Activated naive CD4-positive, alpha-beta T cell (primary cell): ENCODE data around the gene CYTH2.

ENCODE experiments used
- DNase-seq, 4 experiments: peaks; one replicate each; lab custom pipeline; 2025; lab: John Stamatoyannopoulos, UW

Gene CYTH2

GRCh38 chr19:48469289-48469881, at the start of gene CYTH2:
CYTH2 (plus strand) TSS chr19:48469369; CDS start chr19:48469508, 139 bp downstream.
- DNase-seq: peak in 3 of 4 experiments; percentile 45 to 68 (median 59)

GRCh38 chr19:48421548-48421947, 47.6 kb upstream of the CYTH2 start:
- DNase-seq: no peak

DNA sequence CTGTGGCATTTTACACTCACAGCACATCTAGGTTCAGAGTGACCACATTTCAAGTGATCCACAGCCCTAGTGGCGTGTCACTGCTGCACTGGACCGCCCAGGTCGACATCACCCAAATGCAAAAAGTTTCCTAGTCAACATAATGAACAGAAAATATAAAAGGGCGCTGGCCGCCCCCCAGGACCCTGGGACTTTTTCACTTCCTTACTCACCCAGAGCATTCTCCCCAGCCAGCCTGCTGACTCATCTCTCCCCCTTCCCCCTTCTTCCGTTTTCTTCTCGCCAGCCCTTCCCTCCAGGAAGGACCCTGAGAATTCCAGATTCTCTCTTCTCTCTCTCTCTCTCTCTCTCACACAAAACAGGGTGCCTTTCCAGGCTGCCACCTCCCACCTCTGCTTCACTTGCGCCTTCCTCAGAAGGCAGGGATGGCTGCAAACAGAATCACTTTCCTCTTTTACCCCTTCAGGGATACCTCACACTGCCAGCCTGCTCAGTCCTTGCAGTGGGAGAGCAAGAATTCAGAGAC, 44.4 kb upstream of the CYTH2 start:
- DNase-seq: no peak

- DNase-seq: no peak
Measured at GRCh38 chr19:48428670-48429069, 40.5 kb upstream of the CYTH2 start.

DNA sequence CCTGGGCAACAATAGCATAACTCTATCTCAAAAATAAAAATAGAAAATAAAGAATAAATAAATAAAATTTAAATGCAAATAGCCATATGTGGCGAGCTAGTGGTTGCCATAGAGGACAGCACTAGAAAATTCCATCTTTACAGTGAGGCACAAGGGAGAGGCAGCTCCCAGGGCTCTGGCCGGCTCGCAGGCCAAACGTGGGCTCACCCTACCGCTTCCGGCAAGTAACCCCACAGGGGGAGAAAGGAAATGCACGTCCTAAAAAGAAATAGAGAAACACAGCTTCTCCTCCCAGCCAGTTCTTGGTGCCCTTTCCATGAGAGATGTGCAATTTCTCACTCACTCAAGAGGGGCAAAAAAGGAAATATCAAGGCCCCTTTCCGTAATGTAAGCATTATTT, 35.8 kb upstream of the CYTH2 start:
- DNase-seq: no peak

- no peak for DNase-seq
Measured at GRCh38 chr19:48436586-48436985, 32.6 kb upstream of the CYTH2 start.

DNA sequence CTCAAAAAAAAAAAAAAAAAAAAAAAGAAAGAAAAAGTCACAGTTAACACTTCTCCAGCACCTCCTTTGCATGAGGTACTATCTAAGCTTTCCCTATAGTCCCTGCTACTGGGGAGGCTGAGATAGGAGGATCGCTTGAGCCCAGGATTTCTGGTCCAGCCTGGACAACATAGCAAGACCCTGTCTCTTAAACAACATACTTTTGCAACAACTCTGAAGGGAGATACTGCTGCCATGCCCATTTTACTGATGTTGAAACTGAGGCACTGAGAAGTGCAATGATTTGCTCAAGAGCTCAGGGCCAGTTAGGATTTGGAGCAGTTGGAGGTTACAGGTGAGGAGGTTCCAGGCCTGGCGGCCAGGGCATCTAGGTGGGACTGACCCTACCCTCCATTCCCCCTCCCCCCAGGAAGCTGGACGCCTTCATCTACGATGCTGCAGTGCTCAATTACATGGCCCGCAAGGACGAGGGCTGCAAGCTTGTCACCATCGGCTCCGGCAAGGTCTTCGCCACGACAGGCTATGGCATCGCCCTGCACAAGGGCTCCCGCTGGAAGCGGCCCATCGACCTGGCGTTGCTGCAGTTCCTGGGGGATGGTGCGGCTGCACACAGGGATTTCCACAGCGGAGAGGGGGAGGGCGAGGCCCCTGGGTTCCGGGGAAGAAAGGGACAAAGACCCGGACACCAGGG, 27.7 kb upstream of the CYTH2 start:
- no peak for DNase-seq

- no peak for DNase-seq
Measured at GRCh38 chr19:48442116-48443035, 26.8 kb upstream of the CYTH2 start.

- DNase-seq: peak in 1 of 4 experiments; percentile 12
Measured at GRCh38 chr19:48443256-48443655, 25.9 kb upstream of the CYTH2 start.

GRCh38 chr19:48443731-48444128, 25.4 kb upstream of the CYTH2 start:
- no peak for DNase-seq

DNA sequence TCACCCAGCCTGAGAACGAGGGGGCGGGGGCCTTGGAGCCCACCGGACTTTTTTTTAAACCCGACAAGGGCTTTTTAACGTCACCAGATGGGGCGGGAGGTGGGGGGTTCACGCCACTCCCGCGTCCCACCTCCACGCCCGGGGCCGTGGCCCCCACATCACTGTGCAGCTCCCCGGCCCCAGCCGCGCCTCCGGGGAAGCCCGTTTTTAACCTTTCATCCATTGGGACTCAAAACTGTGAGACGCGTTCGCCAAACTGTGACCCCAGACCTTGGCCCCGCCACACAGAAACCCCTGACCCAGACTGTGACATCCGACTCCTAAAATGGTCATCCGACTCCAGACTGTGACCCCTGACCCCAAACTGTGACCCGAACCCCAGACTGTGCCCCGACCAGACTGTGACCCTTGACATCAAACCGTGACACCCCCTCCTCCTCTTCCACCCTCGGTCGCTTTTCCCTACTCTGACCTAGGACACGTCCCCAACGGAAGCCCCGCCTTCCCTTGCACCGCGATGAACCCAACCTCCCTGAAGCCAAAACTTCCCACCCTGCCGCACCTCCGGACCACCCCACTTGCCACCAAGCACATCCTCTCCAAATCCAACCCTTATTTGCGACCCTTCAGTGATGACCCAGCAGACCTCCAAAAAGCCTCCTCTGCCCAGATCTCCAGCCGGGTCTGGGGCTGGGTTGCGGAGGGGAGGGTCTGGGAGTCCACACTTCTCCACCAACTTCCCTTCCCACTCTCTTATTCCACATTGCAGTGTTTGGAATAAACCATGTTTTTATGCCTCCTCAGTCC, 24.8 kb upstream of the CYTH2 start:
- DNase-seq: no peak

GRCh38 chr19:48444936-48445200, 24.3 kb upstream of the CYTH2 start:
- DNase-seq: no peak

DNA sequence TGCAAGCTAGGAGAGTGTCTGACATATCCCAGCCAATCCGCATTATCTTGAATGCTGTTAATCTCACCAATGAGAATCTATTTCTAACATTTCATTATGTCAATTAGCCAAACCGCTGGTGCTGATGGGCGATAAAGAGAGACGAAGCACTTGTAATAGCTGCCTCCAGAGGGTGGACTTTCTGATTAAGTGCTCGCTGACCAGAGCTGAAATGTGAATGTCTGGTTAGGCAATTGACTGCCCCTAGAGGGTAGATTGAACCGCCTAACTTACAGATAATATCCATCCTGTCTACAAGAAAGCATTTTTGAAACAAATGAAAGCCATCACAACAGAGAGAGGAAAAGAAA, 23.9 kb upstream of the CYTH2 start:
- no peak for DNase-seq

DNA sequence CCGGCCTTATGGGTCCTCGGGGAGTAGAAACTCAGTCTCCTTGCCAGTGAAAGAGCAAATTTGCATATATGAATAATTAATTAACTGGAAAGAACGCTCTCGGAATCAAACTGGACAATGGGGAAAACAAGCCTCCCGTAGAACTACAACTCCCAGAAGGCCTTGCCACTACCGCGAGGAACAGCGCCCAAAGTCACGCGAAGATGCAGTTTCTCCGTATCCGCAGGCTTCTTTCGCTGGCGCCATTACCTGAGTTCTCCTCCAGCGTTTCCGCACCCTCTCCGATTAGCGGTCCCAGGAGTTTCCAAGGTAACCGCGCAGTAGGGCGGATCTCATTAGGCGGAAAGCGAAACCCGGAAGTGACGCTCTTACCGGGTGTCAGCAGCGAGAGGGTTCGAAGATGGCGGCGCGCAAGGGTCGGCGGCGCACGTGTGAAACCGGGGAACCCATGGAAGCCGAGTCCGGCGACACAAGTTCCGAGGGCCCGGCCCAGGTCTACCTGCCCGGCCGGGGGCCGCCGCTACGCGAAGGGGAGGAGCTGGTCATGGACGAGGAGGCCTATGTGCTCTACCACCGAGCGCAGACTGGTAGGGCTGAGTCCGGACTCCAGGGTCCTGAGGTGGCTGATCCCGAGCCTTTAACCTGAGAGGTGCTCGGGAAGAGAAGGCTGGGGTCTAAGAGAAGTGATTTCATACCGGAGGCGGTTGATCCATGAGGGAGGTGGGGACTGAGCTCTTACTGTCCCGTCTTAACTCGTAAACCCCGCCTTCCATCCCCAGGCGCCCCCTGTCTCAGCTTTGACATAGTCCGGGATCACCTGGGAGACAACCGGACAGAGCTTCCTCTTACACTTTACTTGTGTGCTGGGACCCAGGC, 23.3 kb upstream of the CYTH2 start, which contains the start of gene GRWD1:
TSS of gene GRWD1 (plus strand) at position 378 of the 876 bp plus-strand sequence. CDS start at position 401, 23 bp downstream.
- DNase-seq: peak; percentile 71 to 85 (median 82)

DNA sequence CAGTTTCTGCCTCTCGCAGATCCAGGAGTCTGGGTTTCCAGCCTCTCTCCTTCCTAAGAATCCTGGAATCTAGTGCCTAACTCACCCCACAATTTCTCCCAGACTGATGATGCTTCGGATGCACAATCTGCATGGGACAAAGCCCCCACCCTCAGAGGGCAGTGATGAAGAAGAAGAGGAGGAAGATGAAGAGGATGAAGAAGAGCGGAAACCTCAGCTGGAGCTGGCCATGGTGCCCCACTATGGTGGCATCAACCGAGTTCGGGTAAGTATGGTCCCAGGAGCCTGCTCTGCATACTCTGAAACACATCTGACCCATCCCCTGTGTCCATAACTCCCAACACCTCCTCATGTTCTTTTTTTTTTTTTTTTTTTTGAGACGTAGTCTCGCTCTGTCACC, 22.6 kb upstream of the CYTH2 start:
- DNase-seq: no peak

DNA sequence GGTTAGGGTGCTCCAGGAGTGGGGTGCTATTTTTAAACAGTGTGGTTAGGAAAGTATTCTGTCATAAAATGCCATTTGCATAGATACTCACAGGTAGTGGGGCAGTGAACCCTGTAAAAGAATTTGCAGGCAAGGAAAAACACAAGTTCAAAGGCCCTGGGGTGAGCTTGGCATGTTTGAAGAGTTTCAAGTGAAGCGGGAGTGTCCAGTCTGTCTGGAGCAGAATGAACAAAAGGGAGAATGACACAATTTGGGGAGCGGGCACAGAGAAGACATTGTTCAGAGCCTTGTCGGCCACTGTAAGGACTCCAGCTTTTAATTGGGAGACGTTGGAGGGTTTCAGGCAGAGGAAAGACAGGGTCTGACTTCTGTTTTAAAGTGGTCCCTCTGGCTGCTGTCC, 20.6 kb upstream of the CYTH2 start:
- no peak for DNase-seq

DNA sequence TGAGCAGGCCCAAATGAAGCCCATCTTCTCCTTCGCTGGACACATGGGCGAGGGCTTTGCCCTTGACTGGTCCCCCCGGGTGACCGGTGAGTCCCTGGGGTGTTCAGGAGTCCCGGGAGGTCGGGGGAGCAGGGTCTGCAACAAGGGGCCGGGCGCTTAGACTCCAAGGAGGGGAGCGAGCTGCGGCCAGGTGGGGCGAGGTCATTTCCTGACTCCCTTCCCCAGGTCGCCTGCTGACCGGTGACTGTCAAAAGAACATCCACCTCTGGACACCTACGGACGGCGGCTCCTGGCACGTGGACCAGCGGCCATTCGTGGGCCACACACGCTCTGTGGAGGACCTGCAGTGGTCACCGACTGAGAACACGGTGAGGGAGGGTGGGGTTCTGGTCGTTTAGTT, 18.7 kb upstream of the CYTH2 start:
- no peak for DNase-seq

- DNase-seq: no peak
Measured at GRCh38 chr19:48450863-48451262, 18.3 kb upstream of the CYTH2 start.

DNA sequence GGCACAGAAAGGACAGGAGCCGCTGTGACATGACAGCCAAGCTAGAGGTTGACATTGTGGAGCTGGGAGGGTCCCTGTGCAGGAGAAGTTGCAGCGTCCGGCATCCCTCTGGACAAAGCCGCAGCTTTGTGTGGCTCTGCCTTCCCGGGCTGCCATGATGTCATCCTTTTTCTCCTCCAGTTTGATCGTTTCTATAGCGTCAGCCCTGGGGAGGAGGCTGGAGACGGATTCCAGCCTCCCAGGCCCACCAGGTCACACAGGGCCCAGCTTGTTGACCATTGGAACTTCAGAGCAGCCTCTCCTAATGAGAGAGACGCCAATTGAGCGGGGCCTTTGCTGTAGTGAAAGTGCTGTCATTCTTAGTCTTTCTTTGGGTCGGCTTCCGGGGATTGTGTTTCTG, 17.5 kb upstream of the CYTH2 start:
- no peak for DNase-seq

DNA sequence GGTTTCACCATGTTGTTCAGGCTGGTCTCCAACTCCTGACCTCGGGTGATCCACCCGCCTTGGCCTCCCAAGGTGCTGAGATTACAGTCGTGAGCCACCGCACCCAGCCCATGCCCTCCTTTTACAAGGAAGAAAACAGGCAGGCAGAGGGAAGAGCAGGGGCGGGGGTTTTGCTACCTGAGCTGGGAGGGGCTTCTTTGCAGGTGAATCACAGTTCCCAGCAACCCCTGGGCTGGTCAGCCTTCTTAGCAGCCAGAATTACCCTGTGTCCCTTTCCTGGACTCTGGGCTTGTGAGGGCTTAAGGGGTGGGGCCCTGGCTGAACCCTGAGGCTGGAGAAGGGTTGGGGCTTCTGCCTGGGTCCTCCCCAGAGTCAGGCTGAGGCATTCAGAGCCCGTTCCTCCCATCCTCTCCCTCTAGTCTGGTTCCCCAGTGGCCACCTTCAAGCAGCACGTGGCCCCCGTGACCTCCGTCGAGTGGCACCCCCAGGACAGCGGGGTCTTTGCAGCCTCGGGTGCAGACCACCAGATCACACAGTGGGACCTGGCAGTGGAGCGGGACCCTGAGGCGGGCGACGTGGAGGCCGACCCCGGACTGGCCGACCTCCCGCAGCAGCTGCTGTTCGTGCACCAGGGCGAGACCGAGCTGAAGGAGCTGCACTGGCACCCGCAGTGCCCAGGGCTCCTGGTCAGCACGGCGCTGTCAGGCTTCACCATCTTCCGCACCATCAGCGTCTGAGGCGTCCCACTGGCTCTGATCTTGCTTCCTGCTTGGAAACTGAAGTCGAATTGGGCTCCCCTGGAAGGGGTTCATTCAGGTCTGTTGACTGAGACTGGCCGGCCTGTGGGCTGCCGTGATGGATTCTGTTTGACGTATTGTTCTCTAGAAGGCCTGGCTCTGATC, 16.6 kb upstream of the CYTH2 start:
- DNase-seq: no peak
